GM23338 (cell line): ENCODE measurements around the gene AMBRA1.

Experiments used
- CREB1 ChIP-seq: fragments of 250-450 bp; sonication (Bioruptor Pico); IDR thresholded peaks from 2 replicates; pipeline ENCODE4 v1.5.0; 2020; ENCODE audit warnings: low read depth, mild to moderate bottlenecking, moderate library complexity
- CTCF ChIP-seq, 2 experiments: fragments of 200-600 bp in 1 of 2; sonication (generic) in 1 of 2; conservative IDR thresholded peaks; 2 replicates each; pipeline versions ENCODE4 v1.5.1 to v1.6.1; 2016 to 2017; ENCODE audit warnings: antibody characterized with exemption in 2 of 2, low read depth in 2 of 2, mild to moderate bottlenecking in 2 of 2, moderate library complexity in 1 of 2
- ETS1 ChIP-seq: IDR thresholded peaks from 2 replicates; pipeline ENCODE4 v1.6.1; 2016; ENCODE audit warnings: antibody characterized with exemption
- EZH2 ChIP-seq: fragments of 200-600 bp; sonication (generic); IDR thresholded peaks from one replicate; pipeline ENCODE4 v1.8.0; 2017; ENCODE audit warnings: antibody characterized with exemption, mild to moderate bottlenecking, low read depth; ENCODE audit not compliant: unreplicated experiment
- EZH2phosphoT487 ChIP-seq: fragments of 200-600 bp; sonication (generic); IDR thresholded peaks from one replicate; pipeline ENCODE4 v1.8.1; 2018; ENCODE audit warnings: antibody characterized with exemption; ENCODE audit not compliant: unreplicated experiment
- JUNB ChIP-seq: IDR thresholded peaks from one replicate; pipeline ENCODE4 v1.6.1; 2016; ENCODE audit warnings: antibody characterized with exemption; ENCODE audit not compliant: unreplicated experiment
- POLR2AphosphoS5 ChIP-seq: IDR thresholded peaks from 2 replicates; pipeline ENCODE4 v1.6.1; 2016; ENCODE audit warnings: antibody characterized with exemption, low read depth
- REST ChIP-seq: IDR thresholded peaks from one replicate; pipeline ENCODE4 v1.6.1; 2018; ENCODE audit warnings: antibody characterized with exemption; ENCODE audit not compliant: unreplicated experiment
- STAT1 ChIP-seq: IDR thresholded peaks from one replicate; pipeline ENCODE4 v1.6.1; 2016; ENCODE audit warnings: antibody characterized with exemption; ENCODE audit not compliant: unreplicated experiment
- ZNF114 ChIP-seq: fragments of 250-450 bp; sonication (Bioruptor Pico); IDR thresholded peaks from 2 replicates; pipeline ENCODE4 v1.5.0; 2020; ENCODE audit warnings: mild to moderate bottlenecking, moderate library complexity
- ZNF331 ChIP-seq: fragments of 250-450 bp; sonication (Bioruptor Pico); IDR thresholded peaks from 2 replicates; pipeline ENCODE4 v1.5.0; 2020; ENCODE audit warnings: low read depth, mild to moderate bottlenecking, moderate library complexity

- TF ChIP-seq CTCF (conservative IDR thresholded peaks at IDR 0.05; ENCODE audit: low read depth in 2 of 2) (no peak), EZH2 (no peak), ETS1 (no peak), POLR2AphosphoS5 (no peak), EZH2phosphoT487 (no peak), CREB1 (CRISPR knock-in tag) (no peak), JUNB (no peak), REST (no peak), STAT1 (no peak), ZNF114 (no peak), ZNF331 (CRISPR knock-in tag) (no peak)
Measured at GRCh38 chr11:46361283-46362155, 232.3 kb downstream of the AMBRA1 start.
